ENCODE measurements around the gene SPATA6L. TPM values are rescaled to one million over a fixed set of nuclear protein-coding genes. Genes with fewer than 3 reads are reported as not detected.

Gene SPATA6L
- total RNA-seq, 1 experiment from 2014 or later, result 0.57 TPM

DNA sequence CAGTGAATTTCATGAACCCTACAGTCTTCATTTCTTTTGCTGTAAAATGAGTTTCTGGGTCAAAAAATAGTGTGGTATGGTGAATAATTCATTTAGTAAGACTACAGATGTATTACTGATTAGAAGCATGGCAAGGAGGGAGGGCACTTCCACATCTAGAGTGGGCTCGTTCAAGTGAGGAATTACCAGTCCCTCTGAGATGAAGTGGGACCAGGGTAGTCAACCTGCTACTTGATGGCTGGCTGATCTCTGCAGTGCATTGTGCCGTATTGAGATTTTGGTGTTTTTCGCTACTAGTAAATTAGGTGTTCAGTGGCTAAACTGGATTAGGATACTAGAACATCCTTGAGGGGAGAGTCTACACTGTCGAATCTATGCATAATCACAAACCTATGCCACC lies 23.9 kb upstream of the SPATA6L start:
- ChIA-PET RAD21 (ENCODE audit: low non-redundant PET in 1 of 2, low total read pairs in 2 of 2, uncharacterized antibody in 2 of 2, unreplicated experiment in 2 of 2) (no interaction called here), POLR2A (no interaction called here), CTCF (no interaction called here)
- ATAC-seq (no peak), DNase-seq (ENCODE audit: low read depth, low spot score) (no peak)
- H3K9me2 ChIP-seq (ENCODE audit: insufficient read depth), result no peaks in the 10 kb centered on the region
- H2AFZ ChIP-seq (ENCODE audit: low read depth, low read length, poor library complexity, severe bottlenecking), result no peak overlapping the region
- no peaks in the 10 kb centered on the region for H3K9me3 ChIP-seq (ENCODE audit: control insufficient read depth in 1 of 2, insufficient read depth in 1 of 2, low read depth in 1 of 2, low read length in 2 of 2)
- H3K27ac ChIP-seq (ENCODE audit: low read depth, low read length), result no peak overlapping the region
- no peak overlapping the region for H3K4me2 ChIP-seq (ENCODE audit: low read length)
- H3K27me3 ChIP-seq (ENCODE audit: insufficient read depth, low read length), result no peaks in the 10 kb centered on the region
- H3K4me1 ChIP-seq (ENCODE audit: control insufficient read depth in 1 of 2, insufficient read depth in 2 of 2, low read length in 2 of 2), result no peaks in the 10 kb centered on the region
- TF ChIP-seq EZH2 (IDR thresholded peaks at IDR 0.05) (no peak), POLR2AphosphoS5 (IDR thresholded peaks at IDR 0.05; ENCODE audit: low read depth, low read length) (no peak), SIN3A (IDR thresholded peaks at IDR 0.05; ENCODE audit: low read depth) (no peak), YY1 (IDR thresholded peaks at IDR 0.05; ENCODE audit: extremely low read depth, insufficient replicate concordance, low read depth, low read length) (no peak), CEBPB (IDR thresholded peaks at IDR 0.05; ENCODE audit: low read depth) (no peak), ZFX (IDR thresholded peaks at IDR 0.05) (no peak)
- TF ChIP-seq, protein P1, sequence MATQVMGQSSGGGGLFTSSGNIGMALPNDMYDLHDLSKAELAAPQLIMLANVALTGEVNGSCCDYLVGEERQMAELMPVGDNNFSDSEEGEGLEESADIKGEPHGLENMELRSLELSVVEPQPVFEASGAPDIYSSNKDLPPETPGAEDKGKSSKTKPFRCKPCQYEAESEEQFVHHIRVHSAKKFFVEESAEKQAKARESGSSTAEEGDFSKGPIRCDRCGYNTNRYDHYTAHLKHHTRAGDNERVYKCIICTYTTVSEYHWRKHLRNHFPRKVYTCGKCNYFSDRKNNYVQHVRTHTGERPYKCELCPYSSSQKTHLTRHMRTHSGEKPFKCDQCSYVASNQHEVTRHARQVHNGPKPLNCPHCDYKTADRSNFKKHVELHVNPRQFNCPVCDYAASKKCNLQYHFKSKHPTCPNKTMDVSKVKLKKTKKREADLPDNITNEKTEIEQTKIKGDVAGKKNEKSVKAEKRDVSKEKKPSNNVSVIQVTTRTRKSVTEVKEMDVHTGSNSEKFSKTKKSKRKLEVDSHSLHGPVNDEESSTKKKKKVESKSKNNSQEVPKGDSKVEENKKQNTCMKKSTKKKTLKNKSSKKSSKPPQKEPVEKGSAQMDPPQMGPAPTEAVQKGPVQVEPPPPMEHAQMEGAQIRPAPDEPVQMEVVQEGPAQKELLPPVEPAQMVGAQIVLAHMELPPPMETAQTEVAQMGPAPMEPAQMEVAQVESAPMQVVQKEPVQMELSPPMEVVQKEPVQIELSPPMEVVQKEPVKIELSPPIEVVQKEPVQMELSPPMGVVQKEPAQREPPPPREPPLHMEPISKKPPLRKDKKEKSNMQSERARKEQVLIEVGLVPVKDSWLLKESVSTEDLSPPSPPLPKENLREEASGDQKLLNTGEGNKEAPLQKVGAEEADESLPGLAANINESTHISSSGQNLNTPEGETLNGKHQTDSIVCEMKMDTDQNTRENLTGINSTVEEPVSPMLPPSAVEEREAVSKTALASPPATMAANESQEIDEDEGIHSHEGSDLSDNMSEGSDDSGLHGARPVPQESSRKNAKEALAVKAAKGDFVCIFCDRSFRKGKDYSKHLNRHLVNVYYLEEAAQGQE (IDR thresholded peaks at IDR 0.05; ENCODE audit: low read depth), result no peak
- TF ChIP-seq, protein P2, sequence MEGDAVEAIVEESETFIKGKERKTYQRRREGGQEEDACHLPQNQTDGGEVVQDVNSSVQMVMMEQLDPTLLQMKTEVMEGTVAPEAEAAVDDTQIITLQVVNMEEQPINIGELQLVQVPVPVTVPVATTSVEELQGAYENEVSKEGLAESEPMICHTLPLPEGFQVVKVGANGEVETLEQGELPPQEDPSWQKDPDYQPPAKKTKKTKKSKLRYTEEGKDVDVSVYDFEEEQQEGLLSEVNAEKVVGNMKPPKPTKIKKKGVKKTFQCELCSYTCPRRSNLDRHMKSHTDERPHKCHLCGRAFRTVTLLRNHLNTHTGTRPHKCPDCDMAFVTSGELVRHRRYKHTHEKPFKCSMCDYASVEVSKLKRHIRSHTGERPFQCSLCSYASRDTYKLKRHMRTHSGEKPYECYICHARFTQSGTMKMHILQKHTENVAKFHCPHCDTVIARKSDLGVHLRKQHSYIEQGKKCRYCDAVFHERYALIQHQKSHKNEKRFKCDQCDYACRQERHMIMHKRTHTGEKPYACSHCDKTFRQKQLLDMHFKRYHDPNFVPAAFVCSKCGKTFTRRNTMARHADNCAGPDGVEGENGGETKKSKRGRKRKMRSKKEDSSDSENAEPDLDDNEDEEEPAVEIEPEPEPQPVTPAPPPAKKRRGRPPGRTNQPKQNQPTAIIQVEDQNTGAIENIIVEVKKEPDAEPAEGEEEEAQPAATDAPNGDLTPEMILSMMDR (IDR thresholded peaks at IDR 0.05 in 2 of 3, conservative IDR thresholded peaks at IDR 0.05 in 1 of 3; ENCODE audit: borderline replicate concordance in 1 of 3, insufficient read depth in 1 of 3, low read depth in 2 of 3, low read length in 2 of 3), result no peak
- BruUV-seq (replicated peaks), result no TSS peak
- H3K79me2 ChIP-seq (ENCODE audit: insufficient read depth, low read length), result peaks cover 45% of the 10 kb centered on the region
- no peak overlapping the region for H3K9ac ChIP-seq (ENCODE audit: low read length)
- H3K4me3 ChIP-seq (replicated peaks in 1 of 2; ENCODE audit: low read depth in 1 of 2, low read length in 2 of 2), result no peak overlapping the region
- intact Hi-C loops (cut with micrococcal nuclease), result no loop called here
- H3K36me3 ChIP-seq (ENCODE audit: control insufficient read depth in 1 of 2, insufficient read depth in 2 of 2, low read length in 2 of 2), result peaks cover 14 to 19% of the 10 kb centered on the region in 2 experiments; a peak in 3 of 4 replicates
- no peaks in the 10 kb centered on the region; the same call in 1 of the 2 replicates for H4K20me1 ChIP-seq (ENCODE audit: insufficient read depth)

Measured in HCT116 (cell line).